GM10248 (cell line): ENCODE data around the gene ANAPC16.

Experiments used
- CTCF ChIA-PET: fragments of 300-600 bp; sonication (Branson Sonifier 250); formaldehyde crosslinking; extraction: SDS; loops from one replicate; lab custom pipeline; 2021; ENCODE audit warnings: antibody characterized with exemption; lab: Yijun Ruan, JAX
- POLR2A ChIA-PET: fragments of 350-650 bp; sonication (Branson Sonifier 250); formaldehyde crosslinking; extraction: SDS; loops from one replicate; lab custom pipeline; 2020; ENCODE audit warnings: antibody characterized with exemption; lab: Yijun Ruan, JAX
- DNase-seq: peaks from one replicate; pipeline ENCODE4 v3.0.0; 2012; ENCODE audit errors: extremely low spot score
- CTCF ChIP-seq: IDR thresholded peaks from 2 replicates; pipeline ENCODE4 v1.5.1; 2012; ENCODE audit warnings: mild to moderate bottlenecking, low read depth; ENCODE audit errors: extremely low read depth, missing control alignments, control extremely low read depth

ANAPC16 gene

GRCh38 chr10:72252972-72253371 is 37.2 kb downstream of the ANAPC16 start:
- no peak for DNase-seq
- ChIA-PET POLR2A (interaction anchor here (2.7 kb wide), 1 partner anchor 21 kb away, joined by 10 read pairs; the partner anchor contains the start of gene DDIT4), CTCF (interaction anchor here (0.8 to 1.4 kb wide), 5 partner anchors 9 to 44 kb away, joined by 3 to 4 read pairs (median 3); partner anchors contain the start of genes ANAPC16, ASCC1 and DDIT4)
- no peak for TF ChIP-seq CTCF

- TF ChIP-seq CTCF, result no peak
- ChIA-PET POLR2A (interaction anchor here (2.7 kb wide), 1 partner anchor 20 kb away, joined by 10 read pairs; the partner anchor contains the start of gene DDIT4), CTCF (interaction anchor here (0.8 to 1.4 kb wide), 3 partner anchors 21 to 38 kb away, joined by 3 to 4 read pairs (median 4); partner anchors contain the start of genes ANAPC16, ASCC1 and DDIT4)
- DNase-seq, result no peak
These were observed 37.8 kb downstream of the ANAPC16 start for GRCh38 chr10:72253578-72253977.

GRCh38 chr10:72254813-72255568 is 39.2 kb downstream of the ANAPC16 start:
- ChIA-PET POLR2A (interaction anchor here (0.6 to 2.7 kb wide), 3 partner anchors 19 to 90 kb away, joined by 3 to 10 read pairs (median 3); partner anchors contain the start of gene DDIT4), CTCF (interaction anchor here (0.7 to 3.7 kb wide), 7 partner anchors 20 to 206 kb away, joined by 3 to 25 read pairs (median 4); partner anchors contain the start of gene DDIT4)
- peak; percentile 56 for DNase-seq
- no peak for TF ChIP-seq CTCF

- DNase-seq, result no peak
- ChIA-PET CTCF (interaction anchor here (1.2 to 3.7 kb wide), 5 partner anchors 10 to 84 kb away, joined by 3 to 25 read pairs (median 4); partner anchors contain the start of gene DDIT4), POLR2A (interaction anchor here (0.6 to 1.8 kb wide), 3 partner anchors 17 to 88 kb away, joined by 3 to 7 read pairs (median 3); partner anchors contain the start of gene DDIT4)
- TF ChIP-seq CTCF, result no peak
These were observed 40.3 kb downstream of the ANAPC16 start for GRCh38 chr10:72255977-72256729.

DNA sequence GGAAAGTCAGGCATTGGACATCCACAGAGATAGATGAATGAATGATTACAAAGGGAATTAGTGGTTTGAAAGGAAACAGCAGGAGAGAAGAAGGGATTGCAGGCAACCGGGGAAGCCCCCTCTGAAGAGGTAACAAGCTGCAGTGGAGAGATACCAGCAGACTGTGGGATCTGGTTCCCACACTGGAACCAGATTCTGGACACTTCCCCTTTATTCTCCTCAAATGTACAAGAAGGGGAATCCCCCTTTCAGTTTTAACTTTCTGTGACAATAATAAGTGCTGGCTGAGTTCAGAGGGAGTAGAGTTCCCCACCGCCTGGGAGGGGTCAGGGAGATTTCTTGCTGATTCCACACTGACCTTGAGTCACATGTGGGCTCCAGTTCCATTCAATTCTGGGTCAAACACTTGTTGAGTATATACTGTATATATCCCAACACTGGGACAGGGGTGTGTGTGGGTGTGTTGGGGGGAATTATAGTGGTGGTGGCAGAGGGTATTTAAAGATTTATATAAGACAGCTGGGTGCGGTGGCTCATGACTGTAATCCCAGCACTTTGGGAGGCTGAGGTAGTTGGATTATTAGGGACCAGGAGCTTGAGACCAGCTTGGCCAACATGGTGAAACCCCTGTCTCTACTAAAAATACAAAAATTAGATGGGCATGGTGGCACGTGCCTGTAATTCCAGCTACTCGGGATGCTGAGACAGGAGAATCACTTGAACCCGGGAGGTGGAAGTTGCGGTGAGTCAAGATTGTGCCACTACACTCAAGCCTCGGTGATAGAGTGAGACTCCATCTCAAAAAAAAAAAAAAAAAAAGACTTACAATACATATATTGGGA is 41.5 kb downstream of the ANAPC16 start:
- ChIA-PET POLR2A (interaction anchor here (0.7 to 1.8 kb wide), 3 partner anchors 16 to 63 kb away, joined by 3 to 13 read pairs (median 7); partner anchors contain the start of genes ANAPC16, ASCC1 and DDIT4), CTCF (interaction anchor here (0.7 to 3.7 kb wide), 9 partner anchors 9 to 839 kb away, joined by 3 to 25 read pairs (median 3); partner anchors contain the start of genes DDIT4 and P4HA1)
- peak; percentile 65 for DNase-seq
- TF ChIP-seq CTCF, result no peak
